Stimulated activated naive CD4-positive, alpha-beta T cell treated with Interleukin-2 at 50 U/mL for 16 hours (primary cell): ENCODE measurements around the gene SLC66A1.
A peak's percentile ranks its signal among the peaks of the same experiment; 100 is the strongest.

Experiments
- DNase-seq: peaks from one replicate; lab custom pipeline; 2025; lab: John Stamatoyannopoulos, UW

Gene SLC66A1

GRCh38 chr1:19342894-19343616 is 30.9 kb downstream of the SLC66A1 start:
- no peak for DNase-seq

- no peak for DNase-seq
Observed at GRCh38 chr1:19343617-19344350, 31.7 kb downstream of the SLC66A1 start.

GRCh38 chr1:19344372-19344810 is 32.3 kb downstream of the SLC66A1 start:
- peak; percentile 14 for DNase-seq

DNA sequence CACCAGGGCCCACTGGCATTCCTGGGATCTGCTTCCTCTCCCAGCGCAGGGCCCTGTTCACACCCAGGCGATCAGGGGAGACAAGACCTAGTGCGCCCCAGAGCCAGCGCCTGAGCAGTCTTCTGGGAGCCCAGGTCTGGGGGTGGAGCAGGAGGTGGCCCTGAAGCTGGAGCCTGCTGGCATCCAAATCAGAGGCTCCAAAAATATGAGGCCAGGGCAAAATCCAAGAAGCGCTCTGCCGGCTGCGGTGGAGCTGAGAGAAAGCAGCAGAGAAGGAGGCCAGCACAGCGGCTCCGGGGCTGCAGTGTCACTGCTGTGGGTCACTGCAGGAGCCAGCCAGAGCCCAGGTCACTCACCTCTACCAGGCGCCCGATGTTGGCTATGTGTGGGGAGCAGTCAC is 32.7 kb downstream of the SLC66A1 start:
- DNase-seq: no peak

- no peak for DNase-seq
Observed at GRCh38 chr1:19345391-19345790, 33.3 kb downstream of the SLC66A1 start.

DNA sequence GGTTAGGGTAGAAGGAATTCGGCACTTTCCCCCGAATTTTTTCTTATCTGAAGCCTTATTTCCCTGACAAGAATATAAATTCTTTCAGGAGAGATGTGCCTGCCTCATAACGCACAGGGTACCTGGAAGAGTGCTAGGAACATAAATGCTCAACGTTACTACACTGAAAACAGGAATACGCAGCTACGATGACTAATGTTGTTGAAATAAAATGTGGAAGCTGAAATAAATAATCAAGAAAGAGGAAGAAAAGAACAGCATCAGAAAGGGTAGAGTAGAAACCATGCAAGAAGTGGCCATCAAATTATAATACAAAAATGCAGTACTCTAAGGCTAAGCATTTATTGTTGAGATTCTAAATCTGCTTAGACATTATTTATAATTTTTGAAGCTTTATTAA is 33.9 kb downstream of the SLC66A1 start:
- DNase-seq: no peak

DNA sequence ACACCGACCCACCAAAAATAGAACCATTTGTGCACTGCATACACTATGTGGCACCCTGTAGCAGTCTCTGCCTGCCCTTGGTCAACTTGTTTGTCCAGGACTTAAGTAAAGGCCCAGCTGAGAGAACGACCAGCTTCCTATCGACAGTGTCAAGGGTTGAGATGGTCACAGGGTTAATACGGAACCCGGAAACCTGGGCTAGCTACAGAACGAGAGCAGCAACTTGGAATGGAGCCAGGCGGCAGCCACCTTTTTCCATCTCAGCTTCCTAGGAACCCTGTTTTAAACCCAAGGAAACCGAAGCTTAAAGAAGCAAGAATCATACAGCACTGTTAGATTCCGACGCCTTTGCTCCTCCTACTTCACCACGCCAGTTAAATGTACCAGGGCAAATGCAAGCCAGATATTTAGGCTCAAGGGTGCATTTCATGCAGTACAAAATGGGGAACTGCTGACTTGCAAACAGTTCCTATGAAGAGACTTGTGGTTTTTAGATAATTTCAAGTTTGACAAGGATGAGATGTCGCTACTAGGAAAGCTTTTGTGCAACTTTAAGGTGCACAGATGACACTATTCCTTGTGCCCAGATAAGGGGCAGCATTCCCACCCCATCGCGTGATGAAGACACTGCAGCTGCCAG is 35.5 kb downstream of the SLC66A1 start:
- DNase-seq: no peak

GRCh38 chr1:19348441-19349198 is 36.5 kb downstream of the SLC66A1 start:
- DNase-seq: no peak

- no peak for DNase-seq
Observed at GRCh38 chr1:19349999-19350398, 37.9 kb downstream of the SLC66A1 start.

- DNase-seq: no peak
Observed at GRCh38 chr1:19350566-19350965, 38.4 kb downstream of the SLC66A1 start.

DNA sequence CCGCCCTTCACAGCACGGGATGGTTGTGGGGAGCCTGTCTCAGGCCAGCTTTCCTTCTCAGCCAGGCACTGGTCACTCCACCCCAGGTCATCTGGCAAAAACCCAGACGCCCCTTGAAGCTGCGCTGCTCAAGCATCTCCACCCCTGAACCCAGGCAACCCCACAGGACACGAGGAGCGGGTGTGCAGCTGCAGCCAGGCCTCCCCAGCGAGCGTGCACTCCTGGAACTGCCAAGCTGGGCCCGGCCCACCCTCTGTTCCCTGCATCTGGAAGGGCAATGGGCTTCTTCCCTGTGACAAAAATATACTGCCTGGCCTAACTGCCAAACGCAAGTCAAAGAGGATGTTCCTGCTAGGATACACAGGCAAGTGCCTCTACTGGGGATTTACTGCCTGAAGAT is 39.7 kb downstream of the SLC66A1 start:
- DNase-seq: no peak

GRCh38 chr1:19352839-19353238 is 40.7 kb downstream of the SLC66A1 start:
- no peak for DNase-seq

DNA sequence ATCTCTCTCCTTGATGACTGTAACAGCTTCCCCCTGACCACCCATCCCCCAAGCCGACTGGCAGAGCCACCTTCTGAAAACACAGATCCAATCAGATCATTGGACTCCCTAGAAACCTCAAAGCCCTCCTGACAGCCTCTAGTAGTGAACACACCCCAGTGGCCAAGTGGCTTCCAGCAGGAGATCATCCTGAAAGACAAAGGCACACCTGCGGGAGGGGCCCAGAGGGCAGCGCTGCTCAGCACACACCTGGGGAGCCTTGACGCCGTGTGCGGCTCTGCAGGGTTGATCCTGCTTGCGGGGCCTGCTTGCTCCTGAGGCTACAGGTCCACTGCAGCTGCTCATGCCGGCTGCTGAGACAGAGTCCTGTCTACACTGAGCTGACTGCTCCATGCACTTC is 41.5 kb downstream of the SLC66A1 start:
- no peak for DNase-seq

DNA sequence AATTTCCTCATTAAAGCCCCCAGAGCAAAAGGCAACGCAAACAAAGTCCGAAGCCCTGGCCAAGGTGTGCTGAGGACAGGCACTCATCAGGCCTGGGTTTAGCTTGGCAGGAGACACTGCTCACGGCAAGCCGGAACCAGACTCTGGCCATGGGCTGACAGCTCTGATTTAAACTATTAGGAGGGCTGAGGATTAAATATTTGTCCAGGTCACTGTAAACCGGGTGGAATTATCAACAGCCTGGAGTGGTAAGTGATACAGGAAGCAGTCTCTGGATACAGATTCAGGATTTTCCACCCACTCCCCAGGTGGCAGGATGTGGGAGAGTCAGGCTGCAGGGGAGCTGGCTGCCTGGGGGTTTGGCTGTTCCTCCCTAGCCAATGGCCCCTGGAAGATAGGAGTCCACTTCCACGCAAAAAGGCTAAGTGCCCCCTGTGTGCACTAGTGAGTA is 42.4 kb downstream of the SLC66A1 start:
- DNase-seq: no peak

- no peak for DNase-seq
Observed at GRCh38 chr1:19356266-19356665, 44.1 kb downstream of the SLC66A1 start.

GRCh38 chr1:19357299-19357986 is 45.3 kb downstream of the SLC66A1 start:
- no peak for DNase-seq

DNA sequence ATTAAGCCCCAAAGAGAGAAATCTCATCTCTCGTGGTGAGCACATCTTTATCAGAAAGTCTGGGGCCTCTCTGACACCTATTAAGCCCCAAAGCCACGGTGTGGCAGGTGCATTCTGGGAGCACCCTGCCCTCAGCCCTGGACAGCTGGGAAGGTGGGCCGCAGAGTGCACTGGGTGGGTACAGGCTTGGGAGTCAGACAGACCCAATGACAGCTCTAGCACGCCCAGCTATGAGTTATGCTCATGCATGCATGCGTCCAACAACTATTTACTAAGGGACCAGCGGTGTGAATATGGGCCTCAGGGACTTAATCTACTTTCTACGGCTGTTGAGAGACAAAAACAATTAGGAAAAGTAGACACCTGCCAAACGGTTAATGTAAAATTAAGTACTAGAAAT is 46.6 kb downstream of the SLC66A1 start:
- no peak for DNase-seq

DNA sequence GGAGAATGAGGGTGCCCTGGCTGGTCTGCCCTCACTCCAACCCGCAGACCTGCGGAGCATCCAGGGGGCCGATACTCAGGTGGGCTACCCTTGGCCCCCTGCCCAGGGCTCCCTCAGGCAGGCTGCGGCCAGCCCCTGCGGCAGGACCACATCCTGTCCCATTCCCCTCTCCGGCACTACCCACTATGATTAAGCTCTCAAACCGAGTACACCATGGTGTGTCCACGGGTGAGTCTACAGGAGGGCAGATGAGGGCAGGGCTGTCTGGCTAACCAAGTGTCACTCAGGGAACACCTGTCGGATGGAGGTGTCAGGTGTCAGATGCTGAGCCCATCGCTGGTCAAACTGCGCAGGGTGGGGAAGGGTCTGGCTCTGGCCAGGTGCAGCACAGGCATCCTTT is 47.2 kb downstream of the SLC66A1 start:
- DNase-seq: no peak

GRCh38 chr1:19360016-19360415 is 47.9 kb downstream of the SLC66A1 start:
- no peak for DNase-seq

DNA sequence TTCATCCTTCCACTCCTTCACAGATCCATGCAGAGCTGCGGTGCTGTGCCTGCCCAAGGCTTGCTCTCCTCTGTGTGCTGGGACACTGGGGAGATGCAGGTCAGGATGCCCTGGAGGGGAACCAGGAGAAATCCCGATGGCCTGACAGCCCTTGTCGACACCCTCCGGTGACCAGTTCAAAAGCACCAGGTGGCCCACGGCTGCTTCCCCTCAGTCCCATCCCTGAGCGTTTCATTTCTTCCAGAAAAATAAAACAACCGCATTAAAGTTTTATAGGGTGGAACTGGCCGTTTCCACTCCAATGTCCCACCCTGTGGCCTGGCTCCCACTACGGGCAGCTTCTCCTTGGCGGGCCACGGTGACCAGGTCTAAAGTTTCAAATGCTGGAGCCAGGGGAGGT is 48.3 kb downstream of the SLC66A1 start:
- no peak for DNase-seq

DNA sequence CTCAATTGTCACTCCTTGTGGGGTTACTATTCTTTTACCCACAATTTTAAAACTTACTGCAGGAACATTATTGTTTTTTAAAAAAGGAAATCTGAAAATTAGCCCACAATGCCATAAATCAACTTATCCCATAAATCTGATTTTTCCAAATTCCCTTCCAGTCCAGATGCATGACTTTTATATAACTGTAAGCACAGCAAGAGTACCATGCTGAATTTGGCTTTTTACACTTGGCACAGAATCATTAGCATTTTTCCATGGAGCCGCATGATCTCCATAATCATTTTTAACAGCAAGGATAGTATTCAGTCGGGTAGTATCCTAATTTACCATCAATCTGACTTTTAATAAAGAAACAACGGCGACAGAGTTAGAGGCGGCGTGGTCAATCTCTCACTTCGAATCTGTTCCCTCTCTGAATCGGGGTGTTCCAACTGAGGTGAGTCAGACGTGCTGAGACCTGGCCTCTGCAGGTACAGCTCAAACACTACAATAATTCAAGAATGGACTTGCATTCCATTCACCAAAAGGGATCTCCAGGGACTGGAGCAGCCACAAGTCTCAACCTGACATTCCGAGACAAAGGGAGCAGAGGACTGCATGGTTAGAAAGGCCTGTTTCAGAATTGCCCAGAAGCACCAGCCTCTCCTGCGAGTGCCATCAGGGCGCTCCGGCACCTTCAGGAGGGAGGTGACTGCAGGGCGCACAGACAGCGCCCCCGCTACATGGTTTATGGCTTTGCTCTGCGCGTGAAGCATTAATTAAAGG is 48.9 kb downstream of the SLC66A1 start:
- no peak for DNase-seq
